Measurements from ENCODE around the gene TAF11L4. TPM values are rescaled to one million over a fixed set of nuclear protein-coding genes. Genes with fewer than 3 reads are reported as not detected.
"Not testable (repeated sequence)": the region's sequence is repeated elsewhere in the genome, so short reads cannot be mapped to it uniquely, and the experiment has no call there.

Gene TAF11L4
- total RNA-seq (2014; rRNA removed; shearing (Covaris generic); ENCODE audit: low replicate concordance): not detected in 2 replicates

- H3K4me3 ChIP-seq, H3K9me3 ChIP-seq, H3K27me3 ChIP-seq, H3K36me3 ChIP-seq, DNase-seq: not testable (repeated sequence)
Measured at GRCh38 chr5:17521501-17521900, at the start of gene TAF11L4. Gene TAF11L4 (plus strand): TSS chr5:17521801.

- not testable (repeated sequence) for H3K4me3 ChIP-seq, DNase-seq, H3K27me3 ChIP-seq, H3K9me3 ChIP-seq, H3K36me3 ChIP-seq
Measured at GRCh38 chr5:17475064-17475463, 46.5 kb upstream of the TAF11L4 start.

- Histone ChIP-seq H3K36me3 (no peaks in the 10 kb centered on the region), H3K27me3 (no peaks in the 10 kb centered on the region), H3K9me3 (no peaks in the 10 kb centered on the region), H3K4me3 (no peak overlapping the region)
- no peak for DNase-seq
Measured at GRCh38 chr5:17477043-17477442, 44.6 kb upstream of the TAF11L4 start.

- no peaks in the 10 kb centered on the region for H3K36me3 ChIP-seq
- no peaks in the 10 kb centered on the region for H3K9me3 ChIP-seq
Measured at GRCh38 chr5:17477573-17478265, 43.9 kb upstream of the TAF11L4 start.

GRCh38 chr5:17481378-17481777 lies 40.2 kb upstream of the TAF11L4 start:
- H3K27me3 ChIP-seq: no peaks in the 10 kb centered on the region
- DNase-seq: no peak
- H3K36me3 ChIP-seq: no peaks in the 10 kb centered on the region
- H3K9me3 ChIP-seq: no peaks in the 10 kb centered on the region
- H3K4me3 ChIP-seq: no peak overlapping the region

More at GRCh38 chr5:17477573-17478265, 43.9 kb upstream of the TAF11L4 start:
- no peak for DNase-seq
- Histone ChIP-seq H3K4me3 (no peak overlapping the region), H3K27me3 (no peaks in the 10 kb centered on the region)

- Histone ChIP-seq H3K27me3 (no peaks in the 10 kb centered on the region), H3K4me3 (no peak overlapping the region), H3K9me3 (no peaks in the 10 kb centered on the region), H3K36me3 (no peaks in the 10 kb centered on the region)
- no peak for DNase-seq
Measured at GRCh38 chr5:17482790-17483189, 38.8 kb upstream of the TAF11L4 start.

- not testable (repeated sequence) for H3K27me3 ChIP-seq, H3K9me3 ChIP-seq, DNase-seq, H3K36me3 ChIP-seq, H3K4me3 ChIP-seq
Measured at GRCh38 chr5:17486464-17487173, 35.0 kb upstream of the TAF11L4 start.

GRCh38 chr5:17487174-17487512 lies 34.5 kb upstream of the TAF11L4 start:
- no peaks in the 10 kb centered on the region for H3K36me3 ChIP-seq
- H3K4me3 ChIP-seq: no peak overlapping the region
- no peaks in the 10 kb centered on the region for H3K27me3 ChIP-seq
- DNase-seq: no peak
- H3K9me3 ChIP-seq: no peaks in the 10 kb centered on the region

GRCh38 chr5:17491257-17491656 lies 30.3 kb upstream of the TAF11L4 start:
- H3K36me3 ChIP-seq, DNase-seq, H3K9me3 ChIP-seq, H3K27me3 ChIP-seq, H3K4me3 ChIP-seq: not testable (repeated sequence)

- Histone ChIP-seq H3K9me3 (peaks cover 4% of the 10 kb centered on the region; the same call in 1 of the 2 replicates), H3K27me3 (no peaks in the 10 kb centered on the region), H3K4me3 (no peak overlapping the region), H3K36me3 (no peaks in the 10 kb centered on the region)
- no peak for DNase-seq
Measured at GRCh38 chr5:17492770-17493169, 28.8 kb upstream of the TAF11L4 start.

- no peaks in the 10 kb centered on the region for H3K27me3 ChIP-seq
- H3K9me3 ChIP-seq: peaks cover 4% of the 10 kb centered on the region; the same call in 1 of the 2 replicates
- H3K36me3 ChIP-seq: no peaks in the 10 kb centered on the region
- no peak overlapping the region for H3K4me3 ChIP-seq
- no peak for DNase-seq
Measured at GRCh38 chr5:17497446-17497845, 24.2 kb upstream of the TAF11L4 start.

- H3K36me3 ChIP-seq, H3K4me3 ChIP-seq, DNase-seq: not testable (repeated sequence)
Measured at GRCh38 chr5:17497931-17498330, 23.7 kb upstream of the TAF11L4 start, which contains the start of gene TAF11L2. Gene TAF11L2 (plus strand): TSS chr5:17498231.

GRCh38 chr5:17511775-17512325 lies 9.8 kb upstream of the TAF11L4 start:
- DNase-seq: no peak
- H3K27me3 ChIP-seq: no peaks in the 10 kb centered on the region
- no peak overlapping the region for H3K4me3 ChIP-seq

More at GRCh38 chr5:17497931-17498330, 23.7 kb upstream of the TAF11L4 start, which contains the start of gene TAF11L2:
- not testable (repeated sequence) for H3K9me3 ChIP-seq, H3K27me3 ChIP-seq

GRCh38 chr5:17517526-17517925 lies 4.1 kb upstream of the TAF11L4 start:
- H3K27me3 ChIP-seq, H3K4me3 ChIP-seq, DNase-seq, H3K36me3 ChIP-seq, H3K9me3 ChIP-seq: not testable (repeated sequence)

More at GRCh38 chr5:17511775-17512325, 9.8 kb upstream of the TAF11L4 start:
- Histone ChIP-seq H3K36me3 (no peaks in the 10 kb centered on the region), H3K9me3 (no peaks in the 10 kb centered on the region)

- not testable (repeated sequence) for H3K36me3 ChIP-seq, H3K9me3 ChIP-seq, H3K4me3 ChIP-seq, DNase-seq, H3K27me3 ChIP-seq
Measured at GRCh38 chr5:17518067-17518466, 3.5 kb upstream of the TAF11L4 start, which contains the start of gene TAF11L3. Gene TAF11L3 (plus strand): TSS chr5:17518367.

- H3K27me3 ChIP-seq, H3K36me3 ChIP-seq, H3K4me3 ChIP-seq, H3K9me3 ChIP-seq, DNase-seq: not testable (repeated sequence)
Measured at GRCh38 chr5:17519508-17519907, 2.1 kb upstream of the TAF11L4 start.

GRCh38 chr5:17524935-17525334 lies 3.3 kb downstream of the TAF11L4 start, which contains the start of gene TAF11L5:
Gene TAF11L5 (plus strand): TSS chr5:17525235.
- not testable (repeated sequence) for H3K36me3 ChIP-seq, H3K9me3 ChIP-seq, H3K27me3 ChIP-seq, DNase-seq, H3K4me3 ChIP-seq
